Iris pigment epithelial cell (primary cell): ENCODE results near the gene TPGS1.

Experiments used
- DNase-seq: peaks from one replicate; pipeline ENCODE4 v3.0.0-alpha.2; 2011; ENCODE audit warnings: low read depth

Gene TPGS1

DNA sequence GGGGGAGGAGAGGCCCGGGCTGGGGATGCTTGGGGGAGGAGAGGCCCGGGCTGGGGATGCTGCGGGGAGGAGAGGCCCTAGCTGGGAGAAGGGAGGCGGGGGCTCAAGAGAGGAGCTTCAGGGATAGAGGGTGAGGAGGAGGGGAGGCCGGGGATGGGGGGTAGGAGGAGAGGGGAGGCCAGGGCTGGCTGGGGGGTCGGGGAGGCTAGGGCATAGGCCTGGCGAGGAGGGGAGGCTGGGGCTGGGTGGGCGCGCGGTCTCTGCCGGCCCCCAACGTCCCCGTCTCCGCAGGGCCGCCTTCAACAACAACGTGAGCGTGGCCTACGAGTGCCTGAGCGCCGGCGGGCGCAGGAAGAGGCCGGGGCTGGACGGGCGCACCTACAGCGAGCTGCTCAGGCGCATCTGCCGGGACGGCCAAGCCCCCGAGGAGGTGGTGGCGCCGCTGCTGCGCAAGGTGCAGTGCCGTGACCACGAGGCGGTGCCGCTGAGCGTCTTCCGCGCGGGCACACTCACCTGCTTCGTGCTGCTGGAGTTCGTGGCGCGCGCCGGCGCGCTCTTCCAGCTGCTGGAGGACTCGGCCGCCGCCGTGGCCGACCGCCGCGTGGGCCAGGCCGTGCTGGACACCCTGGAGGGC, 11.4 kb downstream of the TPGS1 start:
- DNase-seq = no peak

DNA sequence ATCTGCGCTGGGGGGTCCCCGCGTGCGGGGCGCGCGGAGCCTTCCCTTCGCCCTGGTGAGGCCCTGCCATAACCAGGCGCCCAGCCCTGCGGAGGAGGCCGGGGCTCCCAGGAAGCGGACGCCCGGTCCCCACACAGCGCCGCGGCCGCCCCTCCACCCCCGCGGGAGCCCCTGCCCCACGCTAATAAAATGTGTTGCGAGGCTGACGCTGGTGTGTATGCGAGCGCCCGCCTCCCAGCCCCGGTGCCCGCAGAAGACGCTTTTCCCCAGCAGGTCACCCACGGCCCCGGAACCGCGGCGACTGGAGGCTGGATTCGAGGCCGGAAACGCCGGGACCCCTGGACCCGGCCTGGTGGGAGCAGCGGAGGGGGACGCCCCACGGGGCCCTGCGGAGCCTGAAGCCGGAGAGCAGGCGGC, 12.2 kb downstream of the TPGS1 start:
- no peak for DNase-seq

DNA sequence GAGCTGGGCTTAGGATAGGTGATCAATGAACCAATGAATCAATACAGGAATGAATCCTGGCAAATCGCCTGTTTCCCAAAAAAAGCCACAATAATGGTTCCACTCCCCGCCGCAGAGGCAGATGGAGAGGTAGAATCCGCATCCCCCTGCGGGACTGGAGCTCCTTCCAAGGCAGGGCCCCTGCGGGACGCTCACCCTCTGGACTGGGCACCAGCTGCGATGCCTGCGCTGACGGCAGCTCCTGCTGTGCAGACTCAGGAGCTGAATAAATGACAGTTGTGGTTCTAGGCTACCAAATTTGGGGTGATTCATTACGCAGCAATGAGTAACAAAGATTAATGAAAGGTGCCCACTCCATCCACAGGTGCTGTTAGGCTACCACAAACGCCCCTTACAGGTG, 15.4 kb downstream of the TPGS1 start:
- no peak for DNase-seq

DNA sequence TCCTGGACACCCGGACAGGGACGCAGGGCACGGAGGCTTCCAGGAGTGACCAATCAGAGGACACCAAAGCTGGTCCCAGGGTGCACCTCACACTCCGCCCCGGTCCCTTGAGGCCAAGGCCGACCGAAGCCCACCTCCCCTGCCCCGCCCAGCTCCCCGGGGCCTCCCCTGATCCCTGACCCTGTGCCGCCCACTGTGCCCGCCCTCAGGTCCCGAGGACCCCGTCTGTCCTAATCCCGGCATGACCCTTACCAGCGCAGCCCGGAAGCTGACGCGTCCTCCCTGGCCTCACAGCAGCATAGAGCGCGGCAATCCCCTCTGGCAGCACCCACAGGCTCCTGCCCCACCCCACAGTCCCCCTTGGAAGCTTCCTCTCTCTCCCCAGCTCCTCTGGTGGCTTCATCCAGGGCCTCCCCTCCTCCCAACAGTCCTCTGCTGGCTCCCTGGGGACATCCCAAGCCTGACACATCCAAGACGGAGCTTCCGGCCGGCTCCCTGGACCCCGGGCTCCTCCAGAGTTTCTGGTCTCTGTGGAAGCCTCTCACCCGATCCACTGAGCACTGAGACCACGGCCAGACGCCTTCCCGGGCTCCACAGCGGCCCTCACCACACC, 16.9 kb downstream of the TPGS1 start:
- DNase-seq = no peak

DNA sequence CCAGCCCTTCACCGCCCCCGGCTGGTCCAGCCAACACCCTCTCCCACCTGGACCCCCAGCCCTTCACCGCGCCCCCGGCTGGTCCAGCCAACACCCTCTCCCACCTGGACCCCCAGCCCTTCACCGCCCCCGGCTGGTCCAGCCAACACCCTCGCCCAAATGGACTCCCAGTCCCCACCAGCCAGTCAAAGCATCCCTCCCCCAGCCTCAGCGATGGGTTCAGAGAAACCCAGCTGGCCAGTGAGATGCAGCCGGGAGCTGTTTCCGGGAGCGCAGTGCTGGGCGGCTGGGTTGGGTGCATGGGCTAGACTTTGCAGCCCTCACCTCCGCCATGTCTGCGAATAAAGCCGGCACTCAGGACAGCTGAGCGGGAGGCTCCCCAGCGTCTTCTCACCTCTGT, 17.7 kb downstream of the TPGS1 start:
- no peak for DNase-seq

DNA sequence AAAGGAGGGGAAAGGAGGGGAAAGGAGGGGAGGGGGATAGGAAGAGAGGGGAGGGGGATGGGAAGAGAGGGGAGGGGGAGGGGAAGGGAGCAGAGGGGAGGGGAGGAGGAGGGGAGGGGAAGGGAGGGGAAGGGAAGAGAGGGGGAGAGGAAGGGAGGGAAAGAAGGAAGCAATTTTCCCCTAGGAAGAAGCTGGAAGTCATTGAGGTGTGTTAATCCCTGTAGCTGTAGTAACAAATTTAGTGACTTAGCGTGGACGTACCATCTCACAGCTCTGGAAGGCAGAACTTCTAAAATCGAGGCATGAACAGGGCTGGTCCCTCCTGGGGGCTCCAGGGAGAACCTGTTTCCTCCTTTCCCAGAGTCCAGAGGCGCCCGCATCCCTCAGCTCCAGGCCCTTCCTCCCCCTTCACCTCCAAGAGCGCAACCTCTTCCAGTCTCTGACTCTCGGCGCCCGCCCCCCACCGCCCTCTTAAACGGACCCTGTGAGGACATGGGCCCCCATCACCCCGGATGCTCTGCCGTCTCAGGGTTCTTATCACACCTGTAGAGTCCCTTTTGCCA, 18.6 kb downstream of the TPGS1 start:
- no peak for DNase-seq

DNA sequence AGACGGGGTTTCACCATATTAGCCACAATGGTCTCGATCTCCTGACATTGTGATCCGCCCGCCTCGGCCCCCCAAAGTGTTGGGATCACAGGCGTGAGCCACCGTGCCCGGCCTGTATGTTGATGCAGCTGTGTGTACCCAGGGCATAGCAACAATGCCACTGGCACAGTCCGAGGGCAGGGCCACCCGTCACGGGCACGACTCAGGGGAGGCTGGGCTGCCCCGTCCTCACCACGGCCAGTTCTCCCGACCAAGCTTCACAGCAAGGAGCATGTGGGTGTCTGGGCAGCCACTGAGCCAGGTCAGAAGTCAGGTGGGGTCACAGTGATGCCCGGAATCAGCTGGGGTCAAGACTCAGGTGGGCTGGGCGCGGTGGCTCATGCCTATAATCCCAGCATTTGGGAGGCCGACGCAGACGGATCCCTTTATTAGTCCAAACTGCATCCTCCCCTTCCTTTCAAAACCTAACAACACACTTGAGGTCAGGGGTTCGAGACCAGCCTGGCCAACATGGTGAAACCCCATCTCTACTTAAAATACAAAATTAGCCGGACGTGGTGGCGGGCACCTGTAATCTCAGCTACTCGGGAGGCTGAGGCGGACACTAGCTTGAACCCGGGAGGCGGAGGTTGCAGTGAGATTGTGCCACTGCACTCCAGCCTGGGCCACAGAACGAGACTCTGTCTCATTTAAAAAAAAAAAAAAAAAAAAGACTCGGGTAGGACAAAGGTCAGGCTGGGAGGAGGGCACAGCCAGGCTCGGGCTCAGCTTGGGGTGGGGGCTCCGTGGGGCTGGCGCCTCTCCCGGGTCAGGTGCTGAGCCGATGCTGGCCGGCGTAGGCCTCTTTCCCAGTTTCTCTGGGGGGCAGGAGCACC, 23.1 kb downstream of the TPGS1 start:
- DNase-seq = no peak

DNA sequence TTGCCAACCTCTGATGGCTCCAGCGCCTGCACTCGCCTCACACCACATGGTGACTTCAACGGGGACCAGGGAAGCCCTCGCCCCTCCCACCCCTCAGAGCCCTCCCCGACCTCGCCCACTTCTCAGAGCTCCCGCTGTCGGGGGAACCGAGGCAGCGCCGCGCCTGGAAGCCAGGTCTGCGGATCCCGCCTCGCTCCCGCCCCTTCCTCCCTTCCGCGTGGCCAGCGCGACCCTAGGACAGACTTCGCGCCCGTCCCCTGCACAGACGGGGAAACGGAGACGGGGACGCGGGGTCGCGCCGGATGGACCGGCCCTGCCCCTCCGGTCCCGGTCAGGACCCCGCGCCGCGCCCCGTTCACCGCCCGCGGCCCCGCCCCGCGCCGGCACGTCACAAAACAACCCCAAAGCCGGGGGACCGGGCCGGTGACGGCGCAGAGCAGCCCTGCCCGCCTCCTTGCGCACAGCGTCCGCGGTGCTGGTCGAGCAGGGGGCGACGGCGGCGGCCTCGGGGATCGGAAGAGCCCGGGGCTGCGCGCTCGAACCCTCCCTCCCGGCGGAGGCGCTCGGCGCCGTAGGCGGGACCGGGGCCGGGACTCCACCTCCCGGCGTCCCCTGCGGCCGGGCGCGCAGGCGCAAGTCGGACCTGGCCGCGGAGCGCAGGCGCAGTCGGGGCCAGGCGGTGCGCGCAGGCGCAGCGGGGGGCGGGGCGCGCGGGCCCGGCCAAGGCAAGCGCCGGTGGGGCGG, 23.9 kb downstream of the TPGS1 start:
- DNase-seq = peak; percentile 76

DNA sequence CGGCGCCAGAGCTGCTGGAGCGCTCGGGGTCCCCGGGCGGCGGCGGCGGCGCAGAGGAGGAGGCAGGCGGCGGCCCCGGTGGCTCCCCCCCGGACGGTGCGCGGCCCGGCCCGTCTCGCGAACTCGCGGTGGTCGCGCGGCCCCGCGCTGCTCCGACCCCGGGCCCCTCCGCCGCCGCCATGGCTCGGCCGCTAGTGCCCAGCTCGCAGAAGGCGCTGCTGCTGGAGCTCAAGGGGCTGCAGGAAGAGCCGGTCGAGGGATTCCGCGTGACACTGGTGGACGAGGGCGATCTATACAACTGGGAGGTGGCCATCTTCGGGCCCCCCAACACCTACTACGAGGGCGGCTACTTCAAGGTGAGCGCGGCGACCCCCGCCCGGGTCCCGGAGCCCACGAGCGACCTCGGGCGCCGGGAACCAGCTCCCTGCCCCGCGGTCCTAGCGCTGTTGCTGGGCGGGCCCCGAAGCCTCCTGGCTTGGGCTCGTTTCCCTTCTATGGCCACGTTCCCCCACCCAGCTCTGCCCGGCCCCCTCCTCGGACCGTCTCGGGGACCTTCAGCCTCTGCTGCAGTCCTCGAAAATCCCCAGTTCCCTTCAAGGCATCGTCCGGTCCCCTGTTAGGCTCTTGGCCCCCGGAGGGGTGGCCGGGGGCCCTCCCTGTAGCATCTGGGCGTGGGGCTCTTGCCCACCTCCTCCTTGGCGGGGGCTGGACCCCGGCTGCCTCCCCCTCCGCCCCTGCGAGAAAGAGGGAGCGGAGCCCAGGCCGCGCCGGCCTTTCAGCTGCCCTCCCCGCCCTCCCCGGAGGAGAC, 24.7 kb downstream of the TPGS1 start, which contains the start of gene CDC34:
Gene CDC34 (plus strand): TSS at position 8 of the 808 bp plus-strand sequence. CDS start 172 bp downstream, at position 180.
- no peak for DNase-seq

DNA sequence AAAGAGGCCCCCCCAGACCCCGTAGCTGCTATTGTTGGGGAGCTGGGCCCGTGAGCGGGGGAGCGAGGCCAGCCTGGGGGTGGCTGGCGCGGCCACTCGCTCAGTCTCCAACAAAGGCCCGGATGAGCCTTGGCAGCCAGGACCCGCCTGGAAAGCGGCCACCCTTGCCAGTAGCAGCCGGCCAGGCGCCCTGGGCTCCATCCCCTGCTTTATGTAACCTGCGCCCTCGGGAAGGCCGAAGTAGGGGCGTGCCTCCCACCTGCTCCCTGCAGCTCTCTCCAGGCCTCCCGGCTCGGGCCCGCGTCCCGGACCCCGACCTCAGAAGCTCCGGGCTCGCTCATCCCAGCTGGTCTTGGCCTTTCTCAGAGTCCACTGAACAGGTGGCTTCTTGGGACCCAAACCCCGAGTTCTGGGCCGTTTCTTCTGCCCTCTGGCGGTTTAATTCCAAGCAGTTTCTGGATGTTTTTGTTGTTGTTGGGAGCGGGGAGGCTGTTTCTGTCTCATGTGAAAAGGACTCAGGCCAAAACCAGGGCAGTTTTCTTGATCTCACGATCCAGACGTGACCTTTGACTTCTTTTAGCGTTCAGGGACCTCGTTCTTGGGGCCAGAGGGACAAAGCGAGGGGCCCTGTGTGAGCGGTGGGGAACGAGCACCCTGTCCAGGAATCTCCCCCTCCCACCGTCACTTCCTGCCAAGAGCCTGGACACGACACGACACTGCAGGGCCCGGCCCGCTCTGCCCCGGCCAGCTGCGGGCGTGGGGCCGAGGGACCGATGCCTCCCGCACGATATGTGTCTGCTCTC, 25.5 kb downstream of the TPGS1 start:
- DNase-seq = peak; percentile 70

DNA sequence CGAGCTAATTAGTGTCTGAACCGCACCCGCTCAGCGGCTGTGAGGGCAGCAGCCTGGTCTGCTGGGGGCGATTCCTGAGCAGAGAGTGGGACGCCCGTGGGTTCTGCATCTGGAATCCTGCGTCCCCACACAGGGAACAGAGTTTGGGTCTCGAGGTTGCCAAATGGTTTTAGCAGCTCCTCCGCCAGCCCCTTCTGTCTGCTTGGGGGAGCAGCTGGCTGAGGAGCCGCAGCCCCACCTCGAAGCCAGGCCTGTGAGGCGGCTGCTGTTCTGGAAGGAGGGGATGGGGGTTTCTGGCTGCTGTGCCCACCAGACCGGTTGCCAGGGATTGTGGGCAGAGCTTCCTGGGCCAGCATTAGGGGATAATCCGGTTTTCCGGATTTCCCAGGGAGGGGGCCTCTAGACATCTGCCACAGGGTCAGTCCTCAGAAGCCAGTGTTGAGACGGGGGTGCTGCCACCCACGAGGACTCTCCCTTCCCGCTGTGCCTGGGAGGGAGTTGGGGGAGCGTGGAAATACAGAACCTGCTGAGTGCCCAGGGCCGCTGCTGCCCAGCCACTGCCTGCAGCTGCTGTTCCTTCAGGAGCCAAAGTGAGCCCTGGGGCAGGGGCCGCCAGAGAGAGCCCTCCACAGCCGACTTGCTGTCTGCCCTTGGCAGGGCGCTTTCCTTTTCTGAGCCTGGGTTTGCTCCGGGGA, 26.2 kb downstream of the TPGS1 start:
- no peak for DNase-seq

DNA sequence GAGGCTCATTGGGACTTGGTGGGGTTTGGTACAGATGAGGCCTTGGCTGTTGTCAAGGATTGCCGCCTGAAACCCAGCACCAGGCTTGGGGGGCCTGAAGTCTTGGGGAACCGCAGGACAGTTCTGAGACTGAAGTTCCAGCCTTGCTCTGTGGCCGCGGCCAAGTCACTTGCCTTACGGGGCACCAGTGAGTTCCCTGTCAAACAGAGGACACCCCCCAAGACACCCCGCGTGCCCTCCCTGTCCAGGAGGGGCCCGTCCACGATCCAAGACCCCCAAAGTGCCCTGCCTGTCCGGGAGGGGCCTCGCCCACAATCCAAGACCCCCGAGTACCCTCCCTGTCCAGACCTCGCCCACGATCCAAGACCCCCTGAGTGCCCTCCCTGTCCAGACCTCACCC, 26.8 kb downstream of the TPGS1 start:
- no peak for DNase-seq

DNA sequence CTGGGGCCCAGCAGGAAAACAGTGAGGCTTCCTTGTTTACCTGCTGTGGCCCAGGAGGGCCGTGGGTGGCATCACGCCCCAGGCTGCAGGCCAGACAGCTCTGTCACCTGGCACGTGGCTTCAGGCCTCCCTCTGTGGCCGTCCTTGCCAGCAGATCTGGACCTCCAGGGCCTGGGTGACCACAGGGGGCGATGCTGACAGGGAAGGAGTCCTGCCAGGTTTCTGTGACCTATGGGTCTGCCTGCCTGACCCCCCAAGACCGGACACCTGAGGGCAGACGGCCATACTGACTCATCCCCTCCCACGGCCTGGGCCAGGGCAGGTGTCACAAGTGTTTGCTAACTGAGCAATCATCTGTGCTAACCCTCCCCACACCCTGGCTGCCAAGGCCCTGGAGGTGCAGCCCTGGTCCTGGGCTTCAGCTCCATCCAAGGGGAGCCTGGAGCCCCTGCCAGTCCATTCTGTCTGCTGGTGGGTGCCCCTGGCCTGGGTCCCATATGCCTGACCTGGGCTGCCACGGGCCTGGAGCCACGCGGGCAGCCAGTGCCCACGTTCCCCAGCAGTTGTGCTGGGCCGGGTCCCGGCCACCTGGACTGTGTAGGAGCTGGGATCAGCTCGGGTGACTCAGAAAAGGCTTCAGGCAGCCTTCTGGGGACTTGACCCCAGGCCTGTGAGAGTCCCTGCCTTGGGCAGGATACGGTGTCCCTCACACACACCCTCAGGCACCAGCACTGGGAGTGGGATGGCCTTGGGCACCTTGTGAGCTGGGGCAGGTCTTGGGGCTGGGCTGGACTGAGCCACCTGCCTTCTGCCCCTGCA, 27.9 kb downstream of the TPGS1 start:
- peak; percentile 37 for DNase-seq

DNA sequence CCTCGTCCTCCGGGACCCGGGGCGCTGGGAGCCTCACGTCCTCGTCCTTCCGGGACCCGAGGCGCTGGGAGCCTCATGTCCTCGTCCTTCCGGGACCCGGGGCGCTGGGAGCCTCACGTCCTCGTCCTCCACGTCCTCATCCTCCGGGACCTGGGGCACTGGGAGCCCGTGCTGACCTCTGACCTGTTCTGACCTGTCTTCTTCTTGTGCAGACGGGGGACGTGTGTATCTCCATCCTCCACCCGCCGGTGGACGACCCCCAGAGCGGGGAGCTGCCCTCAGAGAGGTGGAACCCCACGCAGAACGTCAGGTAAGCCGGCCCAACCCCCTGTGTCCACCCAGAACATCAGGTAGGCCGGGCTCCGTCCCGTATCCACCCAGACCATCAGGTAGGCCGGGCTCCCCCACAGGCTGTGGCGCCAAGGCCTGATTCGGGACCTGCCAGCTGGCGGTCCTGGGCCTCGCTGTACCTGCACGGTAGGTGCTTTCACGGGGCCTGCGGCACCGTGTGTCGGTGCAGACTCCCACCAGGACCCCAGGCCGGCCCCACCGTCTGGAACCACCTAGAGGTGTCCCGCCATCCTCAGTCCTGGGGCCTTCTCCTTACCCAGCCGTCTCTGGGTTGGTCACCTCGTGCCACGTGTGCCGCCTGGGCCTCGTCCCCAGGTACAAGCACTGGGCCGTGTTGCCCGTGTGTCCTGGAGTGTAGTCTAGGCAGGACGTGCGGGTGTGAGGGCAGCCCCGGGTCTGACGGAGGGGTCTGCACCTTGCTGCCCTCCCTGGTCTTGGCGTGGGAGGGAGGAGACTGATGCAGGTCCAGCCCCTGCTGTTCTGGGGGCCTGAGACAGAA, 29.0 kb downstream of the TPGS1 start:
- DNase-seq = no peak

DNA sequence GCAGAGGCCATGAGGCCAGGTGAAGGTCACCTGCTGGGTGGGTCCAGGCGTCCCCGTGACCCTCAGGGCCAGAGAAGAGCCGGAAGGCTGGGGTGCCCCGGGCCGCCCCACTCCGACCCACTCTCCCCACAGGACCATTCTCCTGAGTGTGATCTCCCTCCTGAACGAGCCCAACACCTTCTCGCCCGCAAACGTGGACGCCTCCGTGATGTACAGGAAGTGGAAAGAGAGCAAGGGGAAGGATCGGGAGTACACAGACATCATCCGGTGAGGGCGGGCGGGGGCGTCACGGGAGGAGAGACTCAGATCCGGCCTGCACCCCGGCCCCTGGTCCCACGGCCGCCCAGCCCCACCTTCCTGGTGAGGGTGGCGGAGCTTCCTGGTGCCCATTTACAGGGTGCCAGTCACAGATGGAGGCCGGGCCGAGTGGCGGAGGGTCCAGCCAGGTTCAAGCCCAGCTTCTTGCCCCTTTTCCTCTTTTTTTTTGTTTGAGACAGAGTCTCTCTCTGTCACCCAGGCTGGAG, 29.6 kb downstream of the TPGS1 start:
- DNase-seq = no peak

DNA sequence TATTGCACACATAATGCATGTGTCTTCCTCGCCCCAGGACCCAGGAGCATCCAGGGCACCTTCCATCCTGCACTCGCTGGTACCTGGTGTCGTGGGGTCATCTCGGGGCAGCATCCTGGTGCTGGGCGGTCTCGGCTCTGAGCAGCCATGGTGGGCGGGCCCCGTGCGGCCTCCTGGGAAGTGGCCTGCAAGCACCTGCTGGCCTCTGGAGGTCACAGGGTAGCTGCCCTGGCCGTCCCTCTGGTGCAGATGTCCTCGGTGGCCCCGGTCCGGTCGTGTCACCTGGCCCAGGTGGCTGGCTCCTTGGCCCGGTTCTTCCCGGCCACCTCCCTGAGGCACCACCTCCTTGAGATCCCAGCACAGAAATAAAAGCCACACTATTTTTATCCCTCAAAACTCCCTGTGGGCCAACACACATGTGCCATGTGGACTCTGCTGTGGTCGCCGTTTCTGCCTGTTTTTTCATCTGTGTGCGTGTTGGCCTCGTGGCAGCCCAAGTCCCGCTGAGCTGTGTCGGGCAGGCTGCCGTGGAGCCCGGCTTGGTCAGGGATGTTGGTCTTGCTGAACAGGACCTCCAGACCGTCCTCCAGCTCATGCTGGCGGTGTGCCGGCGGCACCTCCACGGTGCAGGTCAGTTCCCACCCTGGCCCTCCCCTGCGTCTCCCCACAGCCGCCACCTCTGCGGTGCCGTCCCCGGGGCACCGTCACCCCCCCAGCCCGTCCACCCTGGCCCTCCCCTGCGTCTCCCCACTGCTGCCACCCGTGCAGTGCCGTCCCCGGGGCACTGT, 31.5 kb downstream of the TPGS1 start:
- no peak for DNase-seq
